Measurements from ENCODE around the gene RDM1. TPM values are rescaled to one million over a fixed set of nuclear protein-coding genes. Genes with fewer than 3 reads are reported as not detected.

RDM1 gene
- total RNA-seq, 4 donors from 2014 or later, result not detected

GRCh38 chr17:35875800-35876139 lies 54.8 kb downstream of the RDM1 start:
- H3K9me3 ChIP-seq, result no peaks in the 10 kb centered on the region
- H3K27me3 ChIP-seq, result no peaks in the 10 kb centered on the region
- 71% methylated on average over 3 of the region's 3 CpGs for WGBS
- no peak for DNase-seq (ENCODE audit: extremely low spot score)
- TF ChIP-seq POLR2AphosphoS5 (IDR thresholded peaks at IDR 0.05) (no peak), CTCF (IDR thresholded peaks at IDR 0.05) (no peak), EP300 (IDR thresholded peaks at IDR 0.05) (no peak), POLR2A (IDR thresholded peaks at IDR 0.05; ENCODE audit: low read depth) (no peak)
- no peaks in the 10 kb centered on the region for H3K4me1 ChIP-seq
- no peak overlapping the region for H3K27ac ChIP-seq (replicated peaks in 1 of 4)
- intact Hi-C loops (cut with DNase I), result no loop called here
- no peaks in the 10 kb centered on the region for H3K36me3 ChIP-seq
- H3K4me3 ChIP-seq, result no peak overlapping the region

DNA sequence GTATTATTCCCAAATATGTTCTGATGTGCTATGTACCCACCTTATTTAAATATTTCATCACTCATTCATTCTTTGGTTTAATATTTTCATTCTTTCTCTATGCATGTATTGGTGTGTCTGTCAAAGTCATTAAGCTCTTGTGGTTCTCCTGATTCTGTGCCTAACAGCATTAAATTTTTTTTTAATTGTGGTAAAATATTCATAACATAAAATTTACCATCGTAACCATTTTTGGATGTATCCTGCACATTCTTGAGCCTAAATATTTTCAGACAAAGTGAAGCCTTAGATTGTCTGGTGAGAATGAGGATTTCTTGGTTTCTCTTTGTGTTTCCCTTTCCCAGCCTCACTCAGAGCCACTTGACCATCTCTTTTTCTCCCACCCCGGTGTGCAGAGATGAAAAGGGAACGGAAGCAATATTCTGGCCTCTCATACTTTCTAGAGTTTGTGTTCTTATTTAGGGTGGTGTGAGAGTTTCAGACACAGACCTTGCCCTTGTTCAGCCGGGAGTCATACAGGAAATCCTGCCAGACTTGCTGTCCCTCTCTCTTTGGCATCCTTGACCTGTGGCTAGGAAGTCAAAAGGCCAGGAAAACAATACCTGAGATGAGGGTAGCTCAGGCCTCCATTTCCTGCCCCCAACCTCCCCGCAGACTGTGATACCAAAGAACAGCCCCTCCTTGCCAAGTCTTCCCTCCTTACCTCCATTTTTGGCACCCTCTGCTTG lies 55.3 kb downstream of the RDM1 start:
- Histone ChIP-seq H3K27me3 (no peaks in the 10 kb centered on the region), H3K27ac (replicated peaks in 1 of 4) (no peak overlapping the region), H3K4me3 (no peak overlapping the region), H3K9me3 (no peaks in the 10 kb centered on the region), H3K36me3 (no peaks in the 10 kb centered on the region), H3K4me1 (no peaks in the 10 kb centered on the region)
- TF ChIP-seq POLR2AphosphoS5 (IDR thresholded peaks at IDR 0.05), result no peak
- no peak for TF ChIP-seq CTCF (IDR thresholded peaks at IDR 0.05)
- no peak for TF ChIP-seq POLR2A (IDR thresholded peaks at IDR 0.05; ENCODE audit: low read depth)
- TF ChIP-seq EP300 (IDR thresholded peaks at IDR 0.05), result no peak
- DNase-seq (ENCODE audit: extremely low spot score), result no peak
- intact Hi-C loops (cut with DNase I), result no loop called here
- 65% methylated on average over 5 of the region's 5 CpGs for WGBS

- TF ChIP-seq POLR2AphosphoS5 (IDR thresholded peaks at IDR 0.05) (no peak), POLR2A (IDR thresholded peaks at IDR 0.05; ENCODE audit: low read depth) (no peak), CTCF (IDR thresholded peaks at IDR 0.05) (no peak), EP300 (IDR thresholded peaks at IDR 0.05) (no peak)
- Histone ChIP-seq H3K4me1 (no peaks in the 10 kb centered on the region), H3K27me3 (no peaks in the 10 kb centered on the region), H3K4me3 (no peak overlapping the region), H3K36me3 (no peaks in the 10 kb centered on the region), H3K9me3 (no peaks in the 10 kb centered on the region), H3K27ac (replicated peaks in 1 of 4) (no peak overlapping the region)
- intact Hi-C loops (cut with DNase I), result no loop called here
- no peak for DNase-seq (ENCODE audit: extremely low spot score)
- 94% methylated on average over 12 of the region's 12 CpGs for WGBS
Measured at GRCh38 chr17:35872196-35872980, 58.2 kb downstream of the RDM1 start.

DNA sequence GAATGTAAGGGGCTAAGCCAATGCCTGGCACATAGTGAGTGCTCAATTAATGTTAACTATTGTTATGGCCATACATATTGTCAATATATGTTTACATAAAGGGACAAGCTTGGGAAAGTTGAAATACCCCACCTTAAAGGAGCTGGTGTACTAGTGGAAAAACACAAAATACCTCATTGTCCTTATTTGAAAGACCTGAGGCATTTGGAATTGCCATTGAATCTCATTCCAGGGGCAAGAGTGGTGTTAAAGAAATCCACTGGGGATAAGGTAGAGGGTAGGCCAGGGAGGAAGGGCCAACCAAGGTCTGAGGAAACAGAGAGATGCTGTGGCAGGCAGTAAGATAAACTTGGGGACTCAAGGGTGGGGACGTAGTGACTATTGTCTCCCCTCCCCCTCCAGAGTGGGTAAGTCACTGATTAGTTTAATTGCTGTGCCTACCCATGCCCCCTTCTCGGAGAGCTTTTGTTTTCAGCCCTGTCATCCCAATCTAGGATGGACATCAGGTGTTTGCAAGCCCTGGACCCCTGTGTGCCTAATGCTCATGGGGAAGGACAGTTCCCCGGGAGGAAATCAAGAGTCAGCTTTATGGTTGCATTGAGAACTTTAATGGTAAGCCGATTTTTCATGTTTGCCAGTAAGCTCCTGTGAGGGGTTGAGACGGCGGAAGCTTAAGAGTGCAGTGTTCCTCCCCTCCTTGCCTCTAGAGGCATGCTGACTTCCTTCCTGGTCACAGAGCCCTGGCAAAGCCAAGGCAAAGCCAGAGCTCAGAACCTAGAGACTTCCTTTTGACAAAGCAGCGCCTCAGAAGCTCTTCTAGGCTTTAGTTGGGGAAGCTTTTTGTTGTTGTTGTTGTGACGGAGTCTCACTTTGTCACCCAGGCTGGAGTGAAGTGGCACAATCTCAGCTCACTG lies 59.4 kb downstream of the RDM1 start:
- DNase-seq (ENCODE audit: extremely low spot score), result no peak
- H3K9me3 ChIP-seq, result no peaks in the 10 kb centered on the region
- intact Hi-C loops (cut with DNase I), result no loop called here
- TF ChIP-seq POLR2A (IDR thresholded peaks at IDR 0.05; ENCODE audit: low read depth) (no peak), CTCF (IDR thresholded peaks at IDR 0.05) (no peak), POLR2AphosphoS5 (IDR thresholded peaks at IDR 0.05) (no peak), EP300 (IDR thresholded peaks at IDR 0.05) (no peak)
- no peak overlapping the region for H3K27ac ChIP-seq (replicated peaks in 1 of 4)
- 56% methylated on average over 8 of the region's 8 CpGs for WGBS
- no peaks in the 10 kb centered on the region for H3K36me3 ChIP-seq
- no peak overlapping the region for H3K4me3 ChIP-seq
- peaks cover 0 to 6% (median 2%) of the 10 kb centered on the region in 4 donors for H3K4me1 ChIP-seq
- no peaks in the 10 kb centered on the region for H3K27me3 ChIP-seq
